Fibroblast of pulmonary artery (primary cell): ENCODE results near the gene MTA1.

Experiments used
- DNase-seq: peaks from one replicate; pipeline ENCODE4 v3.0.0-alpha.2; 2010; ENCODE audit warnings: low read depth
- H3K4me3 ChIP-seq: replicated peaks from 2 replicates; pipeline ENCODE4 v1.5.1; 2011; ENCODE audit warnings: low read depth, mild to moderate bottlenecking, control low read depth, low read length, moderate library complexity
- CTCF ChIP-seq: IDR thresholded peaks from 2 replicates; pipeline ENCODE4 v1.5.1; 2011; ENCODE audit warnings: mild to moderate bottlenecking, control low read depth, low read length, inconsistent platforms; ENCODE audit errors: missing control alignments

The MTA1 gene

GRCh38 chr14:105431256-105431655 is 11.6 kb downstream of the MTA1 start:
- no peak for TF ChIP-seq CTCF
- DNase-seq = no peak
- H3K4me3 ChIP-seq = no peak overlapping the region

- no peak for TF ChIP-seq CTCF
- H3K4me3 ChIP-seq = no peak overlapping the region
- no peak for DNase-seq
These were observed 13.0 kb downstream of the MTA1 start for GRCh38 chr14:105432657-105433056.

GRCh38 chr14:105433161-105433605 is 13.6 kb downstream of the MTA1 start:
- DNase-seq = no peak
- TF ChIP-seq CTCF = no peak
- H3K4me3 ChIP-seq = no peak overlapping the region

- DNase-seq = no peak
These were observed 16.8 kb downstream of the MTA1 start for GRCh38 chr14:105436402-105436801.

GRCh38 chr14:105436891-105437722 is 17.5 kb downstream of the MTA1 start:
- no peak for DNase-seq
- TF ChIP-seq CTCF = no peak
- no peak overlapping the region for H3K4me3 ChIP-seq

More at GRCh38 chr14:105436402-105436801, 16.8 kb downstream of the MTA1 start:
- H3K4me3 ChIP-seq = no peak overlapping the region
- no peak for TF ChIP-seq CTCF

GRCh38 chr14:105437723-105438500 is 18.3 kb downstream of the MTA1 start:
- no peak for DNase-seq
- H3K4me3 ChIP-seq = no peak overlapping the region
- TF ChIP-seq CTCF = no peak
